CMK (cell line): ENCODE data around the gene CTNNA1.
"Not testable (repeated sequence)": the region's sequence is repeated elsewhere in the genome, so short reads cannot be mapped to it uniquely, and the experiment has no call there.

ENCODE experiments used
- DNase-seq: peaks from one replicate; pipeline ENCODE4 v3.0.0-alpha.2; 2010; ENCODE audit warnings: low read depth

CTNNA1 gene

GRCh38 chr5:138900281-138900965 is 147.2 kb downstream of the CTNNA1 start:
- DNase-seq: no peak

GRCh38 chr5:138901716-138902115 is 148.5 kb downstream of the CTNNA1 start:
- no peak for DNase-seq

DNA sequence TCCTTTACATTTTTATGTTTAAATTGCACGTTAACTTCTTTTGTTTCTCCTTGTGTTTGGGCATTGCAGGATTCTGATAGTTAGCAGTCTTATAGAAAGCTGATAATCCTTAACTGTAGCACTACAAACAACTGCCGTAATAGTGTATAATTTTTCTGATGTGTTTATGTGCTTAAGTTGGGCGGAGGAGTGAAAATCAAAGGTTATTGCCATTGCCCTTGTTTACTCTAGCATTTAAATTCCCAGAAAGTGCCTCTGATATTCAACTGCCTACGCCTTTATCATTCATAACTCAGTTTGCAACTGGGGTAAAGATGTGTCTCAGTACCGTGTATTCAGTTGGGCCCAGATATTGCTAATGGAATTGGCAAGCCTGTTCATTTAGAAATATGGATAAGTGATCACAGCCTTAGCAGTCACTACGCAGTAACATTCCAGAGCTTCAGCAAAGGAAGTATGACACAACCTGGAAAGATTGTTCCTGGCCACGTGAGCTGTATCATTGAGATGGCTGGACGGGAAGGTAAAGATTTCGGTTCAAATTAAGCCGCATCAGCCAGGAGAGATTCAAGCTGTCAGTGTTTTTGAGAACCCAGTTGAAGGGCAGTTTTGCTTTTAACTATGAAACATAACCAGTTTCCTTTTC is 150.0 kb downstream of the CTNNA1 start:
- no peak for DNase-seq

- DNase-seq: no peak
These were observed 152.3 kb downstream of the CTNNA1 start for GRCh38 chr5:138905541-138905940.

GRCh38 chr5:138909734-138910133 is 156.5 kb downstream of the CTNNA1 start:
- no peak for DNase-seq

GRCh38 chr5:138910546-138911185 is 157.4 kb downstream of the CTNNA1 start:
- DNase-seq: no peak

- DNase-seq: no peak
These were observed 158.2 kb downstream of the CTNNA1 start for GRCh38 chr5:138911441-138911840.

DNA sequence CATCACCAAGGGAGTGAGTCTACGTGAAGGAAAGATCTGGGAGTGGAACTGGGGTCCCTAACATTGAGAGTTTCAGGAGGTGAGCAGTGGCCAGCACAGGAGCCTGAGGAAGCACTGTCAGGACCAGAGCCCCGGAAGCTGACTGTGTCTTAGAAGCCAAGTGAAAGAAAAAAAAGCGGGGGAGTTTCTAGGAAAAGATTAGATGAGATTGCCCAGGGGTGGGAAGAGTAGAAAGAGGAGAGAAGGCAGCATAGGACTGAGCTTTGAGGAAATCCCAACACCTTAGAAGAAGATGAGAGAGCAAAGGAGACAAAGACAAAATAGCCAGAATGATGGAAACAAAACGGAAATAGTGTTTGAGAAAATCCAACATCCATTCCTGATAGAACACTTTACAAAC is 158.9 kb downstream of the CTNNA1 start:
- DNase-seq: no peak

DNA sequence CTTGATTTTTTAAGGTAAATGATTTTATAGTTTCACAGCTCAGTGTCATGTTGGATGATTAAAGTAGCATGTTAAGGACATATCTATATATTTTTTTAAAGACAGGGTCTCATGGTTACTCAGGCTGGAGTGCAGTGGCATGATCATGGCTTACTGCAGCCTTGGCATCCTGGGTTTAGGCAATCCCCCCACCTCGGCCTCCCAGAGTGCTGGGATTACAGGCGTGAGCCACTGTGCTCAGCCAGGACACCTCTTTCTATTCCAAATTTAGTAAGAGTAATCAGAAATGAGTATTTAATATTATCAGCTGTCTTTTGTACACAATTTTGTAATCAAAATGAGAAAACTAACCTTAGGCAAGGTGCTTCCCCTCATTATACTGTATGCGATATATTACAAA is 160.5 kb downstream of the CTNNA1 start:
- DNase-seq: no peak

- no peak for DNase-seq
These were observed 161.1 kb downstream of the CTNNA1 start for GRCh38 chr5:138914338-138914737.

- DNase-seq: no peak
These were observed 165.5 kb downstream of the CTNNA1 start for GRCh38 chr5:138918686-138919085.

- no peak for DNase-seq
These were observed 167.0 kb downstream of the CTNNA1 start for GRCh38 chr5:138920181-138920580.

- not testable (repeated sequence) for DNase-seq
These were observed 168.1 kb downstream of the CTNNA1 start for GRCh38 chr5:138921362-138921761.

GRCh38 chr5:138922494-138922893 is 169.3 kb downstream of the CTNNA1 start:
- no peak for DNase-seq

GRCh38 chr5:138925090-138925635 is 171.9 kb downstream of the CTNNA1 start:
- DNase-seq: no peak

- no peak for DNase-seq
These were observed 173.0 kb downstream of the CTNNA1 start for GRCh38 chr5:138926257-138926656.

DNA sequence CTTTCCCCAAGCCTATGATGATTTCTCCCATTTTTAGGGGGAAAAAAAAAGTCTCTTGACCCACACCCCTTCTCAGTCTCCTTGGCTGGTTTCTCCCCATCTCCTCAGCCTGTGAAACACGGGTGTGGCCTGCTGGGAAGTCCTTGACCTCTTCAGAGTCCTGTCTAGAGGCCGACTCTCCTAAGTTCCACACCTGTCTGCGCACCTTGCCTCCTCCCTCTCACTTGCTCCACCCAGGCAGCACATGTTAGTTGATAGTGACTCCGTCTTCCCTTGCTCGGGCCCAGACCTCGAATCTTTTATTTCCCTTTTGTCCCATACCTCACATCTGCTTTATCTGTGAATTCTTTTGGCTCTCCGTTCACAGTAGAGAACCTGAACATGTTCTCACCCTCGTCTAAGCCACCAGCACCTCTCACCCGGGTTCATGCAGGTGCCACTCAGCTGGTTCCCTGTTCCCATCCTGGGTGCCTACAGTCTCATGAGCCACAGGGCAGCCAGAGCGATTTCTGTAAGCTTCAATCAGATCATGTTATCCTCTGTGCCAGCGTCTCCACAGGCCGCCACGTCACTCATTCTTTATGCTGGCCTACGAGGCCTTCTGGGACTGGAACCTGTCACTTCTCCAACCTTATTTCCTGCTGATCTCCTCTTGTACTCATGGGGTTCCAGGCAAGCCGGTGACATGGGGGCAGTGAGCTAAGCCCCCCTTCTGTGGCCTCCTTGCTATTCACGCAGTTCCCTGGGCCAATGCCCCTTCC is 173.6 kb downstream of the CTNNA1 start:
- no peak for DNase-seq

- DNase-seq: no peak
These were observed 174.3 kb downstream of the CTNNA1 start for GRCh38 chr5:138927544-138927943.

DNA sequence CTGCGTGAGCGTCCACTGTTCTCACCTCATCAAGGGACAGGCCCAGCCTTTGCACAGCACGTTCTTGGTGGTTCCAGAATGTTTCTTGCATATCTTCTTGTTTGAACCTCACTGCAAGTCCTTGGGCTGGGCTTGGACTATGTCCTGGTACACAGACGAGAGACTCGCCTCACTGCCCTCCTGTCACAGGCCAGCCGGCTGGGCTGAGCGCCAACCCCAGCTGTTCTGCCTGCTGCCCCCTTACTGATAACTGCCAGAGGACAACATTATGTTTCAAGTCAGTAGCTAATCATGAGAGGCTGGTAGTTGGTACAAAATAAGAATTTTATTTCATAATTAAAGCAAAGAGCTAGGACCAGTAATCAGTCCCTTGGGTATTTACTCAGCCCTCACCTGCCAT is 174.8 kb downstream of the CTNNA1 start:
- no peak for DNase-seq

DNA sequence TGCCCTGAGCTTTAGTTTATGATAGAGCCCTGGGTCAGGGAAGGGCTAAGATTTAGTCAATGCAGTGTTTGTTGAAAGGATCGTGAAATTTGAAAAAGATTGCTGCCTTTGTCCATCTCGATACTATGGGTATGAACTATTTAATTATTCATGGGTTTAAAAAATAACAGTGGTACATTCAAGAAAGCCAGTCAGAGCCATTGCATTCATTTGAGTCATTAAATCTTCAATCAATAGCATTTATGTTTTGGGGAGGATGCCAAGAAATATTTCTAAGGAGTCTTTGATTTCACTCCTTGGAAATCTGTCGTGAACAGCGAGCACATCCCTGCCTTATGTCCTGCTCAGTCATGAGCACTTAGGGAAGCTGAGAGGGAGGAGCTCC is 176.3 kb downstream of the CTNNA1 start:
- DNase-seq: no peak

DNA sequence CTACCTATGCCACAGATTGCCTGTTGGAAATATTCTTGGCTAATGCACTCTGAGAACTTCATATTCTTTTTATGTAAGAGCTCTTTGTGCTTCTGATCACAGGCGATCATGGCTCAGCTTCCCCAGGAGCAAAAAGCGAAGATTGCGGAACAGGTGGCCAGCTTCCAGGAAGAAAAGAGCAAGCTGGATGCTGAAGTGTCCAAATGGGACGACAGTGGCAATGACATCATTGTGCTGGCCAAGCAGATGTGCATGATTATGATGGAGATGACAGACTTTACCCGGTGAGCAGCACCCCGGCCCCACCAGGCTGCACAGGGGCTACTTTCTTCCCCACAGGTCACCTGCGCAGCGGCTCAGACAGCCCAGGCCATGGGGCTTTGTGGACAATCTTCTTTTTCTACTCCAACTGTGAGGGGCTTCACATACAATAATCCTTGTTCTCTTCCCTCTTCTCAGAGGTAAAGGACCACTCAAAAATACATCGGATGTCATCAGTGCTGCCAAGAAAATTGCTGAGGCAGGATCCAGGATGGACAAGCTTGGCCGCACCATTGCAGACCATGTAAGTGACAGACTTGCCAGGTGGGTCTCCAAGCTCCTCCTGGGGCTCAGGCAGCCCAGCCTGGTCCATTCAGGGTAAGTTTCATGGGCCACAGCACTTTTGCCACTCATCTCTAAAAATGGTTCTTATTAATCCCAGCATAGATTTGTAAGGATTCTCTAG is 177.3 kb downstream of the CTNNA1 start:
- DNase-seq: no peak
